Muscle of arm (tissue), 12 donors: ENCODE data around the gene IFITM2. TPM values are rescaled to one million over a fixed set of nuclear protein-coding genes. Genes with fewer than 3 reads are reported as not detected.

ENCODE experiments used
- DNase-seq: peaks from one replicate; pipeline ENCODE4 v3.0.0-alpha.2; 2013
- polyA plus RNA-seq, 12 donors: library from polyadenylated mRNA; unstranded; fragments of 120-200 nt; gene quantifications; one replicate each; pipeline ENCODE4 v1.2.1, GENCODE V29; 2013; ENCODE audit not compliant: insufficient read length in 12 of 12

The IFITM2 gene
- polyA plus RNA-seq, 12 donors, result 47.9 to 173 (median 75.0) TPM; not detected in 1

- no peak for DNase-seq
Measured at GRCh38 chr11:358129-358800, 50.6 kb downstream of the IFITM2 start.

Other genes with a start within 250 kb of the IFITM2 start
- not detected for gene SCGB1C1, start 114.7 kb upstream of the IFITM2 start, polyA plus RNA-seq
- gene BET1L, start 100.4 kb upstream of the IFITM2 start, polyA plus RNA-seq, result 10 to 100 TPM in 11 of 12 donors, not detected in 1; 28.4 to 42.3 (median 36.0) TPM
- gene RIC8A, start 100.1 kb upstream of the IFITM2 start, polyA plus RNA-seq, result 100 to 1,000 TPM in 1 of 12 donors, 10 to 100 TPM in 10, not detected in 1; 39.7 to 116 (median 55.6) TPM
- gene SIRT3, start 71.5 kb upstream of the IFITM2 start, polyA plus RNA-seq, result 10 to 100 TPM in 11 of 12 donors, not detected in 1; 17.8 to 44.5 (median 21.1) TPM
- 100 to 1,000 TPM in 6 of 12 donors, 10 to 100 TPM in 5, not detected in 1; 87.0 to 117 (median 103) TPM for gene PSMD13, start 70.8 kb upstream of the IFITM2 start, polyA plus RNA-seq
- gene NLRP6, start 29.4 kb upstream of the IFITM2 start, polyA plus RNA-seq, result not detected
- 10 to 100 TPM in 5 of 12 donors, 1 to 10 TPM in 6, not detected in 1; 5.6 to 14.9 (median 9.0) TPM for gene PGGHG, start 18.7 kb upstream of the IFITM2 start, polyA plus RNA-seq
- under 1 TPM in 1 of 12 donors, not detected in 11; 0.45 TPM for gene IFITM5, start 8.3 kb upstream of the IFITM2 start, polyA plus RNA-seq
- 10 to 100 TPM in 9 of 12 donors, 1 to 10 TPM in 1, not detected in 2; 9.9 to 21.3 (median 14.1) TPM for gene IFITM1, start 6.2 kb downstream of the IFITM2 start, polyA plus RNA-seq
- gene IFITM3, start 13.0 kb downstream of the IFITM2 start, polyA plus RNA-seq, result 100 to 1,000 TPM in 11 of 12 donors, not detected in 1; 155 to 302 (median 238) TPM
- gene B4GALNT4, start 61.7 kb downstream of the IFITM2 start, polyA plus RNA-seq, result 10 to 100 TPM in 10 of 12 donors, 1 to 10 TPM in 1, not detected in 1; 8.1 to 55.6 (median 14.5) TPM
- 10 to 100 TPM in 3 of 12 donors, 1 to 10 TPM in 1, under 1 TPM in 4, not detected in 4; 0.24 to 30.6 (median 2.7) TPM for gene PKP3, start 86.4 kb downstream of the IFITM2 start, polyA plus RNA-seq
- 10 to 100 TPM in 9 of 12 donors, 1 to 10 TPM in 2, not detected in 1; 6.8 to 22.7 (median 11.2) TPM for gene SIGIRR, start 107.2 kb downstream of the IFITM2 start, polyA plus RNA-seq
- gene ANO9, start 134.2 kb downstream of the IFITM2 start, polyA plus RNA-seq, result 10 to 100 TPM in 2 of 12 donors, 1 to 10 TPM in 2, under 1 TPM in 7, not detected in 1; 0.08 to 14.1 (median 0.31) TPM
- gene PTDSS2, start 142.5 kb downstream of the IFITM2 start, polyA plus RNA-seq, result 10 to 100 TPM in 11 of 12 donors, not detected in 1; 22.7 to 52.4 (median 26.0) TPM
- 100 to 1,000 TPM in 1 of 12 donors, 10 to 100 TPM in 10, not detected in 1; 69.4 to 126 (median 78.8) TPM for gene RNH1, start 199.4 kb downstream of the IFITM2 start, polyA plus RNA-seq
- gene HRAS, start 227.8 kb downstream of the IFITM2 start, polyA plus RNA-seq, result 100 to 1,000 TPM in 6 of 12 donors, 10 to 100 TPM in 5, not detected in 1; 62.1 to 123 (median 101) TPM
- gene LRRC56, start 229.7 kb downstream of the IFITM2 start, polyA plus RNA-seq, result 1 to 10 TPM in 10 of 12 donors, not detected in 2; 1.7 to 8.2 (median 4.3) TPM